Fibroblast of pulmonary artery (primary cell): Measurements from ENCODE around the gene MAP3K14.

Experiments used
- DNase-seq: peaks from one replicate; pipeline ENCODE4 v3.0.0-alpha.2; 2010; ENCODE audit warnings: low read depth
- H3K4me3 ChIP-seq: replicated peaks from 2 replicates; pipeline ENCODE4 v1.5.1; 2011; ENCODE audit warnings: low read depth, mild to moderate bottlenecking, control low read depth, low read length, moderate library complexity
- CTCF ChIP-seq: IDR thresholded peaks from 2 replicates; pipeline ENCODE4 v1.5.1; 2011; ENCODE audit warnings: mild to moderate bottlenecking, control low read depth, low read length, inconsistent platforms; ENCODE audit errors: missing control alignments

MAP3K14 gene

GRCh38 chr17:45315648-45316433 lies 979 bp downstream of the MAP3K14 start:
- no peak for TF ChIP-seq CTCF
- H3K4me3 ChIP-seq, result peak overlapping the region; percentile 84
- no peak for DNase-seq

GRCh38 chr17:45314741-45315647 lies 1.8 kb downstream of the MAP3K14 start:
- H3K4me3 ChIP-seq, result peak overlapping the region; percentile 84
- DNase-seq, result no peak
- no peak for TF ChIP-seq CTCF

- no peak for TF ChIP-seq CTCF
- H3K4me3 ChIP-seq, result peak overlapping the region; percentile 84
Observed at GRCh38 chr17:45313996-45314740, 2.7 kb downstream of the MAP3K14 start.

GRCh38 chr17:45313421-45313771 lies 3.4 kb downstream of the MAP3K14 start:
- TF ChIP-seq CTCF, result no peak
- no peak for DNase-seq
- H3K4me3 ChIP-seq, result no peak overlapping the region

More at GRCh38 chr17:45313996-45314740, 2.7 kb downstream of the MAP3K14 start:
- no peak for DNase-seq

- no peak for DNase-seq
- TF ChIP-seq CTCF, result no peak
- no peak overlapping the region for H3K4me3 ChIP-seq
Observed at GRCh38 chr17:45312477-45313420, 4.1 kb downstream of the MAP3K14 start.
